Kasumi-1 (cell line): ENCODE results near the gene ERC2.

ENCODE experiments used
- DNase-seq, 2 experiments: peaks; one replicate each; lab custom pipeline; 2025; lab: John Stamatoyannopoulos, UW

Gene ERC2

DNA sequence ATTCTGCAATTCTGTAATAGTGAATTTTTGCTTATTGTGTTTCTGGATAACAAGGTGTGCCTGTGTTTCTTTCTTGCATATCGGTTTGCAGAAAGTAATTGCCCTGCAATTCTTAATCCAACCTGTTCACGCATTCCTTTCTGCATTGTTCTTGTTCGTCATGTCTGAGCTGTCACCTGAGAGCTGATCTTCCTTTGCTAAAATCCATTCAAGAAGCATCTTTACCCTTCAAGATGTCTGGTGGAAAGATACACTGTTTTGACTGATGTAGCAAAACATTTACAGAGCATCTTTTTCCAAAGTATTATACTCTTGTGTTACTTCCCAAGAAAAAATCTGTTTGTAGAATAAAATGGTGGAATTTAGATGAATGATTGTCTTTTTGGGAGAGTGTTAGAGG lies 822.1 kb downstream of the ERC2 start:
- no peak for DNase-seq

DNA sequence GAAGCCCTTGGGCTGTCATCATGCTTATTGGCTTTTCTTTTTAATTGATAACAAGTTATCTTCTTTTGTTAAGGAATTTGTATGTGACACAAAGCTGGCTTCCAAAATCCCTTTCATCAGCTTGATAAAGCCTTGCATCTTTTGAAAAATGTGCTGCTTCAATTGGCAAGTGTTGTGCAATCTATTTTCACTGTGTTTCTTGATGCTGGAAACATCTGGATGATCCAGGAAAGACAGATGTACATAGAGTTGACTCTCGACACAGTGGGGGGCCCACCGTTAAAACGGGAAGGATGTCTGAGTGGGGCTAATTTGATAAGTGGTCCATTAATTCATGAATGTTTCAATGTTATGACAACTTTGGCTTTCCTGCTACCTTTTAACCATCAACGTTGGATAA lies 822.8 kb downstream of the ERC2 start:
- DNase-seq: no peak

DNA sequence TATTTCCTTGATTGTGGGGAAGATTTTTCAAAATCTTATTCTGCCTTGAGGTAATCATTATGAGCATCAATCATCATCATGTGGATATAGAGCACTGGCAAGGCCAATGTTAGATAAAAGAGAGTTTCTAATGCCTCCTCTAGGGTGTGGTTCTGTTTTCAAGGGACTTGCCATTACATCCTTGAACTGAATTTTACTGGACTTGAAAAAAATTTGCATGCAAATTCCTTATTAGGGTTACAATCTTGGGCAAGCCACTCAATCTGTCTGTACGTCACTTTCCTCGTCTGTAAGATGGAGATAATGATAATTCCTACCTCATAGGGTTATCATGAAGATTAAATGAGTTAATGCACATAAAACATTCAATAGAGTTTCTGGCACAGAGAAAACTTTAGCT lies 825.0 kb downstream of the ERC2 start:
- DNase-seq: no peak

DNA sequence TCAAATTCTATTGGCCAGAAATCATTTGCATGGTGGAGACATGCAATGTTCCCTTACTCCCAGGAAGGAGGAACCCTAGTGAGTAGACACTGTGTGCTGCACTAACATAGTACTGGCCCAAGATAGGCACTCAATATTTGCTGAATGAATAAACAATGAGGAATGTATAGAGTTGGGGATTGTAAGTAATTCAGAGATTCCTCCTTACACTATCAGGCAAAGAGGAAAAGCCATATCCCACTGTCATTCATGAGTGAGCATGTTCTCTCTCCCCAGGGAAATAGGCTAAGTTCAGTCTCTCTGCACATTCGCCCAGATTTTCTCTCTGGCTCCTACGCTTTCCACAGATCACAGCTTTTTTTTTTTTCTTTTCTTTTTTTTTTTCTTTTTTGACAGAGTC lies 826.3 kb downstream of the ERC2 start:
- no peak for DNase-seq

DNA sequence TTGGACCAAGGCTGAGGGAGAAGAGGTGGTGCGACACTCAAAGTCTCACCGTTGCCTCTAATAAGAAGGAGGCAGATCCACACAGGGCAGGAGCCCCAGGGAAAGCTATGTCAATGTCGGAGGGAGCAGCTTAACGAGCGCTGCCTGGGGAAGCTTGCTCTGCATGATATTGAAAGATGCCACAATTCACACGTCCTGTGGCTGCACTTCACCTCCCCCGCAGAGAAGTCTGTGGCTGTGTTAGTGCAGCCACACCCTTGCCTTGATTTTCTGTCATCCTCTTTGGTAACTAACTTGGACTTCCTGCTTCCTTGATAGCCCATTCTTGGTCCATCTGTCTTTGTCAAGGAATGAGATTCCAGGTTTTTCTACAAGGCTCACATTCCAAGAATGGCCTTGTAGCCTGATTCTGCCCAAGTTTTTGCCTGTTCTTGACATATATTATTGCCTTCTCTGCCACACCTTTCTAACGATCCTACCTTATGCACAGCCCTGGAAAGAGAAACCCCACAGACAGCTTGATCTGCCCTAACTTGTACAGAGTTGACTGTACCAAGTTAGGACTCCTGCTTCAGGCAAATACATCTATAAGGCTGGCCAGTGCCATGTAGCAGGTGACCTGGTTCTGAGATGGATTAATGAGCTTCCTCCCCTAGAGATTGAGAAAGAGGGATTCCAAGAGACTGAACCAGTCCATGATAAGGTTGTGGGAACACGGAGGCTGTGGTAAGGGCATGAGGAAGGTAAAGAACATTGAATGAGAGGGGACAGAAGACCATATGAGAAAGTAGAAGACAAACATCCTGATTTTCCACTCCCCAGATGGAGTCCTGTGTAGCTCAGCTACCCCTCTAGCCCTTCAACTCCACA lies 828.1 kb downstream of the ERC2 start:
- DNase-seq: no peak

DNA sequence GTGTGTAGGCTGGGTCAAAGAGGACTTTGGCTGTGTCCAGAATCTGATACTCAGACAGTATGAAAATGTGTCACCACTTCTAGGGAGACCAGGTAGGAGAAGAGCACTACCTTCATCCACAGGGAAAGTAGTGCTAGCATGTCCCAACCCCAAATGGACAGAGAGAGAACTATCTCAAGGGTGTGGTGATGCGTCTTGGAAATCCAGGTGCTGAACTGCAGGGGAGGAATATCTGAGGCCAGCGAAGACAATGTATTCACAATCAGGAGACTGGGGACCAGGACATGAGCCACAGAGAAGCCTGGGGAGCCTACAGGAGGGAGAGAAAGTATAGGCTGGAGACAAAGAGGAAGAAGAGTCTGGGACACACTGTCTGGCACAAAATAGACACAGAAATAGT lies 829.1 kb downstream of the ERC2 start:
- DNase-seq: no peak

DNA sequence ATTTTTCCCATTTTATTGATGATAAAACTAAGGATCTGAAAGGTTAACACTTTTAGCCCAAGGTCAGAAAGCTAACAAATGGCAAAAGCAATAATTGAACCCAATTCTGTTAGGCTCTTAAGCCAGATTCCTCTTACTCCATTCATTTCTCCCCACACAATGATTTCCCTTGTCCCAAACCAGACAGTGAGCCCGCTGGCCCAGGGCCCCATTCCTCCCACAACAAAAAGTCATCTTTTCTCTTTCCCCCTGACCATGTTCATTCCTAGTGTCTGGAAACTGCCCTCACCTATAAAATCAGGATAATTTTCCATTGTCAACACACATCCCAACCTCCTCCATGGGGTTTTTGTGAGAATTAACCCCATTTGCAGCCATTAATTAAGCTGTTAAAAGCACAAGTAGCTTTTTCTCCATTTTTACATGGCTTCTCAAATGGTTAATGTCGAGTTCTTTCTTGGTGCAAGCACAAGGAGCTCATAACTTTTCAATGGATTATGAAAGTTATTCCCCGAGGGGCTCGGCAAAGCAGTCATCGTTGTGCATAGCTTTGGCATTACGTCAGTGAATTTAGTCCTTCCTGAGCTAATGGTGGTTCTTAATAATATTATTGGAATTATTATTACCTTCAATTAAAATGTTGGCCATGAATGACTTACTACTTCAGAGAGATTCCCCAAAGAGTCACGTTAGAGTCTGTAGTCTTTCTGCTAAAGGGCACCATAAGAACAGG lies 830.2 kb downstream of the ERC2 start:
- DNase-seq: no peak

DNA sequence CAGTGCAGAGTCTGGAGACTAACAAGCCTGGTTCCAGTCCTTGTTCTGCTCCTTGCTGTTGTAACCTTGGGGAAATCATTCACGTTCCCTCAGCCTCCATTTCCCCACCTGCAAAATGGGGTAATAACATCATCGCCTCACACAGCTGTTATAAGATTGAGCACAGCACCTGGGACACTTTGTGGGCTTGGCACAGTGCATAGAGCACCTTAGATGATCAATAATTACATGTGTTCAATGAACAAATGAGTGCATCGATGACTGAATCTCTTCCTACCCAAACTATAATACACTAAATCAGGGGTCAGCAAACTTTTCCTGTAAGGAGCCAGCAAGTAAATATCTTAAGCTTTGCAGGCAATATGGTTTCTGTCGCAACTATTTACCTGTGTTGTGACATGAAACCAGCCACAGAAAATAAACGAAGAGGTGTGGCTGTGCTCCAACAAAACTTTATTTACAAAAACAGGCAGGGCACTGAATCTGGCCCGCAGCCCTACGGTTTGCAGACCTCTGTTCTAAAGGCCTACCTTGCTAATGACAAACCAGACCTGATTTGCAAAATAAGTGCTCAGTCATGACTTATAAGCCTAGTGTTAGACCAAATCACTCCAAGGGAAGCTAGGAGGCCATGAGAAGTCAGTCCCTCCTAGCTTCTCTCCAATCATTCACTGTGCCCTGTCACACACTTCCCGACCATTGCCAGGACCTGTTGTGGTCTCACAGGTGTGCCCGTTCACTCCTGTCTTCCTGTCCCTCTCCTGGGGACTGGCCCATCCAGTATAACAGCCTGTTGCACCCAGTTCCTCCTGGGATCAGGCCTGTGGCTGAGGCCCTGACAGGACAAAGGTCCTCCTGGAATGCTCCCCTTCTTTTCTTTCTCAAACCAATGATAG lies 831.7 kb downstream of the ERC2 start:
- DNase-seq: no peak

DNA sequence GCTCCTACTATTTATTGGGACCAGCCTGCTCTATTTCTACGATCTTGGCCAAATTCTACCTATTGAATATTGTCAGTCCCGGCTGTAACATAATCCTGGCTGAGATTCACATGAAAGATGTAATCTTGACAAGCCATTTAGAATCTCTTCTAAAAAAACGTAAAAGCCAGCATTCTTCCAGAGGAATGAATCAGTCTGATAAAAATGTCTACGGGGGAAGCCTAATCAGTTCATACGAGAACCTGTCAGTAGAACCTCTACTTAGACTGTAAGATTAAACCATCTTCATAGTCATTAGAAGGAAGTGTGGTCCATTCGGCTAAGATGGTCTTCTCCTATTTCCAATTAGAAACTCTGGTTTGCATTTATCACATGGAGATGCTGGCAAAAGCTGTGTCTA lies 833.9 kb downstream of the ERC2 start:
- no peak for DNase-seq

DNA sequence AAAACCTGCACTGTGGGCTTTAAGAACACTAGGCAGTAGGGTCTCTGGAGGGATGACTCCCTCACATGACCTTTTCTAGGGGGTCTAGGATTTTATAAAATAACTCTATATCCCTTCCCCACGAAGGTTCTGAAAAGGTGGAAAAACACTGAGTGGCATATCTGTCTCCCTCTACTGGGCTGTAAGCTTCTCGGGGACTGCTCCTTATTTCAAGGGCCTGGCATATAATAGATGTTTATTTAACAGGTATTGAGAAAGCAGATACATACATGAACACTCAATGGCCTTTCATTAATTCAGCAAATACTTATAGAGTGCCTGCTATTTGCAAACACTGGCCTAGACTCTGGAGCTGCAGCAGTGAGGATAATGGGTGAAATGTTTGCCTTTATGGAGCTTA lies 834.9 kb downstream of the ERC2 start:
- DNase-seq: no peak

DNA sequence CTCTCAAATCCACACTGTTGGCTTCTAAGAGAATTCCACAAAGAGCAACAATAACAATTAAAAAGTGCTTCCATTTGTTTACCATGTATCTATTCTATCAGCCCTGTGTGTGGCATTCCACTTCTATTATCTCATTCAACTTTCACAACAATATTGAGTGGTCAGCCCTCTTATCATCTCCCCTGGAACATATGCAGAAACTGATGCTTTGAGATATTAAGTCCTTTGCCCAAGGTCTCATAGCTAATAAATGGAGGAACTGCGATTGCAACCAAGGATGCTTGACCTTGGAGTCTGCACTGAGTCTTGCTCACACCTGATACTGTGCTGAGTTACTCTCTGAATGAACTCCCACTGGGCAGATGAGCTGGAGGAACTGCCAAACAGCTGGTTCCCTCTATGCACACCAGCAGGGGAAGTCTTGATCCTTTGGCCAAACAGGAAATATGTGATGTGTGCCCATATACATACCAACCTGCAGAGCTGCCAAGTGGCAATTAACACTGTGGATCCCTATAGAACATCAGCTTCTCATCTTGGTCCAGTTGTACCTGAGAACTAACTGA lies 836.4 kb downstream of the ERC2 start:
- DNase-seq: no peak

DNA sequence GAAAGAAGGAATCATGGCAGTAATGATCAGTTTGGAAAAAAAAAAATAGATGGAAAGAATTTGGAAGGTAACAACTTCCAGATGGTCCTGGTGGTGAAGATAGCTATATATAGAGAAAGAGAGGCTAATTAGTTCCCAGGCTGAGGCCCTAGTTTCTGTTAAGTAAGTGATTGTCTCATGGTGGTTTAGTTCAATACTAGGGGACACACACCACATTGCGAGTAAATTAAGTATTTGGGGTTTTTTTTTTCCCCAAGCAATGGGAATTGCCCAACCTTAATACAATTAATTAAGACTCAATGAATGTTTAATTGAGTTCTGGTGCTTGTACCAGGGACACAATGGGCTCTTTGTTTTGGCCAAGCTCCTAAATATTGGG lies 837.4 kb downstream of the ERC2 start:
- DNase-seq: no peak

DNA sequence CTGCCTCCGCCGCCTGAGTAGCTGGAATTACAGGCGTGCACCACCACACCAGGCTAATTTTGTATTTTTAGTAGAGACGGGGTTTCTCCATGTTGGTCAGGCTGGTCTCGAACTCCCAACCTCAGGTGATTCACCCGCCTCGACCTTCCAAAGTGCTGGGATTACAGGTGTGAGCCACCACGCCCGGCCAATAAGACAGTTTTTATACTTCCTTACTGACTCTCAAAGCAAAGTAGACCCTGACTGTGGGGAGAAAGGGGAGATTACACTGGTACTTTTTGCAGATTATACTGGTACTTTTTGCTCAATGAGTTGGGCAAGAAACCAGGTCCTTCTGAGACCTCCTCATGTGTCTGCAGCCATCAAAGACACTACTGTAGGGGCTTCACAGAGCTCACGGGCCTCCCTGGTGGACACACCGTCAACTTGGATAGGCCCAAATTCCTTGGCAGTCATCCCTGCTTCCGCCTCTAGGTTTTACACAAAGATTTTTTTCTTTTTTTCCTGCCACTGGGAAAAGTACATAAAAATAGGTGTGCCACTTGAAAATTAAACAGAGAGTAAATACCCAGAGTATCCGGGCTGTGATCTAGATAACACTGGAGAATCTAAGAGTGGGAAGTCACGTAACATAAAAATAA lies 837.9 kb downstream of the ERC2 start:
- no peak for DNase-seq

DNA sequence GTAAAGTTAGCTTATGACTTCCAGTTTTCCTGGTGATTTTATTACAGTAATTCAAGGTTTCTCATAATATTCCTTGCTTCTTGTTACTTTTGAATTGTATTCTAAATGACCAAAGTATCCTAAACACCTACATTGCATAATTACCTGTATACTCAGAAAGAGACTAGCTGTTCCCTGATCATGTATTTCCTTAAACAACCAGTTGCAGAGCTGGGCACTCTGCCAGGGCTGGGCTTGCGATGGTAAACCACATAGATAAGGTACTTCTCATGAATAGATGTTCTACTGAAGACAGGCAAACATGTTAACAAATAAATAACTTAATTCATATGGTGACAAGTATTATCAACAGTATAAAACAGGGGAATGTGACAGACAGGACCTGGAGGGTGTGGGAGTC lies 838.8 kb downstream of the ERC2 start:
- no peak for DNase-seq

DNA sequence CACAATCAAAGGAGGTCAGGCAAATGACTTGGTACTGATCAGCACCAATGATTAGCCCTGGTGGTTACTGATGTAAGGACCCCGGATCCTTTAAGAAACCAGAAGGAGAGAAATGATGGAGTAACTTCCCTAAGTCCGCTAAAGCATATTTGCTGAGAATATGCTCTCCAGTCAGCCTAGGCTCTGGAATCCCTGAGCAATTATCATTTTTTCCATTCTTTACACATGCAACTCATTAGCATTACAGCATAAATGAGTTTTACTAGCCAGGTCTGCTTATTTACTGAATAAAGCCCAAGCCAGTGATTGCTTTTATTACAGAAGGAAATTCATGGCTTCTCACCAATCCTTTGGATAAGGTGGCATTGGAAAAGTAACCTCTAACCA lies 842.0 kb downstream of the ERC2 start:
- no peak for DNase-seq

DNA sequence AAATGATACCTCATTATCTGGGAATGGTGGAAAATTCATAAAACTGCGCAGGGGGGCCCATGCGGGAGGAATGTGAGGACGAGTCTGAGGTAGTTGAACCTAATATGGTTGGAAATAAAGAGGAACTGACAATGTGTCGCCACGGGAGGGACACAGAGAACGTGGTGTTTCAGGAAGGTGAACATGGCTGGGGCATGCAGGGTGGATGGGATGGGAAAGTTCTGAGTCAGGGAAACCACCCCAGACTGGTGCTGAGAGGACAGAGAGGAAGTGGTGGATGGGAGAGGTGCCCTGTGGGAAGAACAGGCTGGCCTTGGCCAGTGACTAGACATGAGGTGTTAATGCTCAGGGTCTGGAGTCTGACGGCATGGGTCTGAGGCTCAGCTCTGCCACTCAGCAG lies 844.0 kb downstream of the ERC2 start:
- DNase-seq: no peak

DNA sequence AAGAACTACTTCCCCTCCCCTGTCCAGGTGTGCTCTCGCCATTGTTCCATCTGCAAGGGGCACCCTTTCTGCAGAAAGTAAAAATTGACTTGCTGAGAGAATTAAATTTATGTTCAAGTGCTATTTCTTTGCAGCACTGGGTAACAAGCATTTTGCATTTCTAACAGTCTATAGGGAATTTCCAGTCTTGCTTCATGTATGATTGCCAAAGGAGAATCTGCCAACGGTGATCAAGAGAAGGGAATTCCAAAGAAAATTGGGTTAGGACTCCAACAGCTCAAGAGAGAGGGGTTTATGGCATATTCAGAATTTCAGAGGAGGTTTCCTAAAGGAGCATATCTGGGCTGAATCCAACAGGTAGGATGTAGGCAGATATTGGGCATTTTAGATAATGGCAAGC lies 844.5 kb downstream of the ERC2 start:
- DNase-seq: no peak

DNA sequence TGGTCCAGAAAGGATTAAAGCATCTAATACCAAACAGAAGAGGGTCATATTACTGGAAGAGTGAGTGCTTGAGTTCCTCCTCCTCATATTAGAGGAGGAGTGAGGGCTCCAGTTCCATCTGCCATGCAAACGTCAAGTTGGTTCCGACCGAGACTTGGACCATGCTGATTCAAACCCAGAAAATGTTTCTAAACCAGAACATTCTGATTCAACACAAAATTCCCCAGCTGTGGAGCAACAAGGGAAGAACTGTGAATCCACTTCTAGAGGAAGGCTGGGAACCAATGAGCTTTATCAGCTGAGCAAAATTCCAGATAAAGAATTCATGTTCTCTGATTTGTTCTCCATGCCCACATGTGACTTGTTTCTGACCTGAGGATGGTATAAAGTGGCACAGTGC lies 845.5 kb downstream of the ERC2 start:
- DNase-seq: no peak

DNA sequence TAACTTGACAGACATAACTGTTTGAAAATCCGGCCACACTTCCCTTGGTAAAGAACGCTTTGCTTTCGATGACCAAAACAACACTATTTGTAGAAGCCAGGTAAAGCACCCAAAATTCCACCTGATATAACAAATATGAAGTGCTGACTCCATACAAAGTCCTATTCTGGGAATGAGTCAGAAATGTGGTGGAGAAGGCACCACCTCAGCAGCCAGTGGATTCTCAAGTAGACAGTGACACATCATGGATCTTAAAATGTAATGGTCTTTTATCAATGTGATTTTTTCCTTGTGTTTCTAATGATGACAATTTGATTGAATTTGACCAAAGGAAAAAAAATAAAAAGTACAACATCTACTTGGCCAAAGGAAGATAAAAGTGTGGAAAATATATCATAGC lies 846.2 kb downstream of the ERC2 start:
- no peak for DNase-seq

DNA sequence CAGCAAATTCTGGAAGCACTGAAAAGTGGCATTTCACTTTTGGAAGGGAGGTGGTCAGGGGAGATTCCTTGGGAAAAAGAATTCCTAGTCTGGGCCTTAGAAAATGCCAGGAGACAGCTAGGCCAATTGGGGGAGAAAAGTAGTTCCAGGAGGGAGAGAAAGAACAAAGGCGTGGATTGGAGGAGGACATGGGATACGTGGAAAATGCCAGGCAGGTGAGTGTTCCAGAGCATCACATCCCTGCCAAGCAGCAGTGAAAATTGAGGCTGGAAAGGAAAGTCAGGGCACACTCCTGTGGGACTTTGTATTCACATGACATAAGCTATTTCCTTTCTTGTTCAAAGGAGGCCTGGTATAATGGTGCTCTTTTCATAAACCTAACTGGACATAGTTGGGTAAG lies 846.6 kb downstream of the ERC2 start:
- DNase-seq: no peak

DNA sequence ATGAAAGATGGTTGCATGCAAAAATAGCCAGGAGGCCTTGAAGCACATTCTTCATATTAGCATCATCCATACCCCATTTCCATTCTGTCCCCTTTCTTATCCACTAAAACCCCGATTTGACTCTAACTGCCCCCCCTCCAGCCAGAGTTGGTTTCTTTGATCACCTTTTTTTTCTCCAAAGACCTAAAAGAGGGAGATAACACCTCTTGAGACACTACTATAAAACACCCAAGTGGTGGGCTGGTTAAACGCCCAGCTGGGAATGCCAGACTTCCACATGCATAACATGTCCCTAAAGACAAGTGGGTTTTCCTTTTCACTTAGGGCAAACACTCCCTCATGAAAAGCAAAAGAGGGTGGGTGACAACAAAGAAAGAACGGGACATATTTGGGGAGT lies 847.2 kb downstream of the ERC2 start:
- DNase-seq: no peak
